HFF-Myc (cell line): ENCODE data around the gene CCPG1.
"Not testable (repeated sequence)": the region's sequence is repeated elsewhere in the genome, so short reads cannot be mapped to it uniquely, and the experiment has no call there.

Experiments used
- DNase-seq: peaks from one replicate; pipeline ENCODE4 v3.0.0-alpha.2; 2011; ENCODE audit warnings: low read depth; ENCODE audit errors: extremely low read depth
- H3K4me3 ChIP-seq: replicated peaks from 2 replicates; pipeline ENCODE4 v1.5.1; 2011; ENCODE audit warnings: low read depth, mild to moderate bottlenecking, control low read depth, low read length
- TF ChIP-seq, protein P1 (sequence below): IDR thresholded peaks from 2 replicates; pipeline ENCODE4 v1.5.1; 2012; ENCODE audit warnings: mild to moderate bottlenecking, low read depth, low read length, control low read depth; ENCODE audit errors: missing control alignments

Gene CCPG1

DNA sequence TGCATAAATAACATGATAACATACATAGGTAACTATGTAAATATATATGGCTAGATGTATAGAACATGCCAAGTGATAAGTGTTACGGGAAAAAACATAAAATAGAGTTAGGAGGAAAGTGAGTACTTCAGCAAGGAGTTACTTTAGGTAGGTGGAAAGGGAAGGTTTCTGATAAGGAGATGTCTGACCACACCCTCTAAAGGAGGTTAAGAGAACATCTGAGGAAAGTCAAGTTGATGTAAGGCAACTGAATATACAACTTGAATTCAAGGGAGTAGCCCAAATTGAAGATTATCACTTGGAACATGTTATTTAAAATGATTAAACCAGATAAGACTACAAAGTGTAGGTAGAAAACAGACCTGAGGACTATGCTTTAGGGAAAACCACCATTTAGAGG lies 13.9 kb upstream of the CCPG1 start:
- TF ChIP-seq, protein P1, sequence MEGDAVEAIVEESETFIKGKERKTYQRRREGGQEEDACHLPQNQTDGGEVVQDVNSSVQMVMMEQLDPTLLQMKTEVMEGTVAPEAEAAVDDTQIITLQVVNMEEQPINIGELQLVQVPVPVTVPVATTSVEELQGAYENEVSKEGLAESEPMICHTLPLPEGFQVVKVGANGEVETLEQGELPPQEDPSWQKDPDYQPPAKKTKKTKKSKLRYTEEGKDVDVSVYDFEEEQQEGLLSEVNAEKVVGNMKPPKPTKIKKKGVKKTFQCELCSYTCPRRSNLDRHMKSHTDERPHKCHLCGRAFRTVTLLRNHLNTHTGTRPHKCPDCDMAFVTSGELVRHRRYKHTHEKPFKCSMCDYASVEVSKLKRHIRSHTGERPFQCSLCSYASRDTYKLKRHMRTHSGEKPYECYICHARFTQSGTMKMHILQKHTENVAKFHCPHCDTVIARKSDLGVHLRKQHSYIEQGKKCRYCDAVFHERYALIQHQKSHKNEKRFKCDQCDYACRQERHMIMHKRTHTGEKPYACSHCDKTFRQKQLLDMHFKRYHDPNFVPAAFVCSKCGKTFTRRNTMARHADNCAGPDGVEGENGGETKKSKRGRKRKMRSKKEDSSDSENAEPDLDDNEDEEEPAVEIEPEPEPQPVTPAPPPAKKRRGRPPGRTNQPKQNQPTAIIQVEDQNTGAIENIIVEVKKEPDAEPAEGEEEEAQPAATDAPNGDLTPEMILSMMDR = no peak
- no peak for DNase-seq
- H3K4me3 ChIP-seq = no peak overlapping the region

DNA sequence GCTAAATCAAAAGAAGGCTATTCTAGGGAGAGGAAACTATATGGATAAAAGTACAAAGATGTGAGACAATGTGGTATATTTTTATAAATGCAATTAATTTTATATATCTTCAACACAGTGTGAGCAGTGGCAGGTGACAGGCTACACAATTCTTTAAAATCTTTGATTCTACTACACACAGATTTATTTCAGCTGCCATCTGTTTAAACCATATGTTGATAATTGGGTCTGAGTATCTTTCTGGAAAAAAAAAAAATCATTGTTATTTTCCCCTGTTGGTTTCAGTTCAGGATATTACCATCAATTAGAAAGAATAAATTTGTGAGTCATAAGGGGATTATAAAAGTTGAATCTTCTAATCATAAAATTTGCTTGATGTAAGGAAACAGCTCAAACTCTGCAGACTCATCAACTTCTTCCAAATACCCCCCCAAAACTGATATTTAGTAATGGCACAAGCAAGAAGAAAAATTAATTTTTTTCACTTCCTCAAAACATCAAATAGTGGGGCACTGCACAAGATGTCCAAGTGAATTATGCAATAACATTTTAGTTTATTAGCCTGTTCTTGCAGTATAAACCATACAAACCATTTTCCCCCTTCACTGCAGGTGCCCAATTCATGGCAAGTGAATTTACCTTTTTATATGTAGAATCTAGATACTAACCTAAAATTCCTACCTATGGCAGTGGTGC lies 12.2 kb upstream of the CCPG1 start:
- TF ChIP-seq, protein P1 = no peak
- DNase-seq = no peak
- H3K4me3 ChIP-seq = no peak overlapping the region

DNA sequence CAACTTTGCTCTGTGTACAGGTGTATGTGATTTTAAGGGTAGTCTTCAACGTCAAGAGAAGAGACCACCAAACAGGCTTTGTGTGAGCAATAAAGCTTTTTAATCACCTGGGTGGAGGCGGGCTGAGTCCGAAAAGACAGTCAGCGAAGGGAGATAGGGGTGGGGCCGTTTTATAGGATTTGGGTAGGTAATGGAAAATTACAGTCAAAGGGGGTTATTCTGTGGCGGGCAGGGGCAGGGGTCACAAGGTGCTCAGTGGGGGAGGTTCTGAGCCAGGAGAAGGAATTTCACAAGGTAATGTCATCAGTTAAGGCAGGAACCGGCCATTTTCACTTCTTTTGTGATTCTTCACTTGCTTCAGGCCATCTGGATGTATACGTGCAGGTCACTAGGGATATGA lies 9.5 kb upstream of the CCPG1 start:
- not testable (repeated sequence) for H3K4me3 ChIP-seq, DNase-seq

DNA sequence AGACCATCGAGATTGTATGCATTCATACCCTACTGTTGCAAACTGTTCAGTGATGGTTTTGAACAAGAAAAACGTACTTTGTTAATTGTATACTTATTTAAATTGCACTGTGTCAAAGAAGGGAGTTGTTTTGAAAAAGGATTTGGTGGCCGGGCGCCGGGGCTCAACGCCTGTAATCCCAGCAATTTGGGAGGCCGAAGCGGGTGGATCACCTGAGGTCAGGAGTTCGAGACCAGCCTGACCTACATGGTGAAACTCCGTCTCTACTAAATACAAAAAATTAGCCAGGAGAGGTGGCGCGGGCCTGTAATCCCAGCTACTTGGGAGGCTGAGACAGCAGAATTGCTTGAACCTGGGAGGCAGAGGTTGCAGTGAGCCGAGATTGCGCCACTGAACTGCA lies 817 bp upstream of the CCPG1 start:
- DNase-seq = not testable (repeated sequence)
- H3K4me3 ChIP-seq = peak overlapping the region; percentile 75

DNA sequence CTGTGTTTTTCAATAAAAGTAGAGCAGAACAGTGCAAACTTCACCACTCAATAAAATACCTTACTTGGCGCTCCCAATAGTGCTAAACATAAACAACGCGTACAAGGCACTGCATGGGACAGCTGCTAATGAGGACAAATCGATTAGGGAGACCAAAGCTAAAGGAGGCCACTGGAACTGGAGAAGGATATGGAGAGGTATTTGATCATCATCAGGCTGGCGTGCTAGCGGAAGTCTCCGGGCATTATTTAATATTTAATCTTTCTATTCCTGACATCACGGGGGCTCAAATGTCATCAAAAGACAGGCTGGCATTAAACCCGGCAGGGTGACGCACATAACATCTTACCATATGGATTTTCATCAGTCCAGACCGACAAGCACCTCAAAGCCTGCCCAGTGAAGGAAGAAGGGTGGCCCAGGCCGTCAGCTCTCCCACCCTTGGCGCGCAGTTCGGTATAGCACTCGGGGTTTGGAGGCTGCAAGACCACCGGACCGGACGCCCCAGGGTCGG lies 604 bp downstream of the CCPG1 start:
- H3K4me3 ChIP-seq = peak overlapping the region; percentile 75
- TF ChIP-seq, protein P1 = no peak
- DNase-seq = no peak

DNA sequence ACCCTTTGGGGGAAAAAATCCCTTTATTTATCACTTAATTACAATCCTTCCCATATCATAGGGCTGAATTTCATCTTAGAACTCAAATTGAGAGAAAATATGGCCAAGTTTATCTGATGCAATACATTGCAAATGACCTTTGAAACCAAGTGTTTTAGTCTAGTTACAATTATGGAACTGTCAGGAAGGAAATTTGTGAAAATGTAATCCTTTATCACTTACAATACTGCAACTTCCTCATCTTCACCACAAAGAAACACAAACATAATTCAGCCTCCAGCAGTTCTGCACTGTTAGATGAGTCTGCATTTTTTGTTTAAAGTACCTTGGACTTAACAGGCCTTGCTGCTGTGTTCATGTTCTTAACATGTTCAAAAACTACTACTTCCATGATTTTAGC lies 4.6 kb downstream of the CCPG1 start:
- DNase-seq = no peak
- no peak overlapping the region for H3K4me3 ChIP-seq
- TF ChIP-seq, protein P1 = no peak

DNA sequence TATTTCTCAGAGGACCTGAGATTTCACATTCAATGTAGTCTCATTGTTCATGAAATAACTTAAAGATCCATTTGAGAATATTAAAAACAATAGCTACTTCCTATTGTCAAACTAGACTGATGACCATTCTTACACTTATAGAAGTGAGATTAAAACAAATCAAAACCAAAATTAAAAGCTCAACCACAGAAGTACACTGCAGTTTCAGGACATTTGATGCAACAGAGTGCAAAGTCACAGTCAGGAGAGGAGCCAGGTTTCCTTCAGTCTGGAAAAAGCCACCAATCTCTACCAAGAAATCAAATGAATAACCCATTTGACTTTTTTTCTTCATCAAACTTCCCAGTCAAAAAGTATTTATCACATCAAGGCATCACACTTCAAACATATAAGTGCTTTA lies 5.5 kb downstream of the CCPG1 start:
- DNase-seq = no peak
- TF ChIP-seq, protein P1 = no peak

DNA sequence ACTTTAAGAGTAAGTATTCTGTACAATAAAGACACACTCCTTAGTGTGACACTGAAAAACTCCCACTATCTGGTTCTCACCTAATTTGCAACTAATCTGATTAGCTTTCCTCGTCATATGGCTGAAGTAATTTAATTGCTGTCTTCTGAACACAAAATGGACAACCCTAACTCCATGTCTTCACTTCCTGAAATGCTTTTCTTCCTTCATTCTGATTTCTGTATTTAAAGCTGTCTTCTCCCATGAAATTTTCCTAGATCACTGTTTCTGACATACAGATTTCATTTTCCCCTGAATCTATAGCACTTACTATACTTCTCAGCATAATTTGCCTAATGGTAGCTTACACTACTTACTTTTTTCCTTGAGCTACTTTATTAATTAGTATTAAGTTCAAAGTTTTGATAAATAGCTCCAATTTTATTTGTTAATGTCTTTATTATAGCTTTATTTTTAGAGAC lies 6.3 kb downstream of the CCPG1 start:
- no peak for DNase-seq
- TF ChIP-seq, protein P1 = no peak
- no peak overlapping the region for H3K4me3 ChIP-seq

More for the DNA sequence above, 5.5 kb downstream of the CCPG1 start:
- no peak overlapping the region for H3K4me3 ChIP-seq

DNA sequence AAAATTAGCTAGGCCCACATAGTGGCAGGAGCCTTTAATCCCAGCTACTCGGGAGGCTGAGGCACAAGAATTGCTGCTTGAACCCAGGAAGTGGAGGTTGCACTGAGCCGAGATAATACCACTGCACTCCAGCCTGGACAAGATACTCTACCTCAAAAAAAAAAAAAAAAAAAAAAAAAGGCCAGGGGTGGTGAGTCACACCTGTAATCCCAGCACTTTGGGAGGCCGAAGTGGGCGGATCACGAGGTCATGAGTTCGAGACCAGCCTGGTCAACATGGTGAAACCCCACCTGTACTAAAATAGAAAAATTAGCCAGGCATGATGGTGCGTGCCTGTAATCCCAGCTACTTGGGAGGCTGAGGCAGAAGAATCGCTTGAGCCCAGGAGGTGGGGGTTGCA lies 8.1 kb downstream of the CCPG1 start:
- H3K4me3 ChIP-seq, DNase-seq: not testable (repeated sequence)
